ENCODE results near the gene MAGEL2.

The MAGEL2 gene

GRCh38 chr15:23642413-23643044, 5.1 kb downstream of the MAGEL2 start:
- Histone ChIP-seq H3K27me3 (peaks cover 10% of the 10 kb centered on the region), H3K4me1 (ENCODE audit: control insufficient read depth in 1 of 2, insufficient read depth in 1 of 2, low read depth in 1 of 2, low read length in 1 of 2) (no peaks in the 10 kb centered on the region), H3K9me3 (no peaks in the 10 kb centered on the region), H3K4me3 (ENCODE audit: low read depth in 1 of 2, low read length in 1 of 2) (no peak overlapping the region), H3K36me3 (no peaks in the 10 kb centered on the region), H3K27ac (no peak overlapping the region)
- TF ChIP-seq CTCF (IDR thresholded peaks at IDR 0.05): no peak

- no peaks in the 10 kb centered on the region for H3K9me3 ChIP-seq
- no peak for TF ChIP-seq CTCF (IDR thresholded peaks at IDR 0.05)
- no peak overlapping the region for H3K4me3 ChIP-seq (ENCODE audit: low read depth in 1 of 2, low read length in 1 of 2)
- no peaks in the 10 kb centered on the region for H3K36me3 ChIP-seq
- no peak overlapping the region for H3K27ac ChIP-seq
- peaks cover 3% of the 10 kb centered on the region for H3K27me3 ChIP-seq
- no peaks in the 10 kb centered on the region for H3K4me1 ChIP-seq (ENCODE audit: control insufficient read depth in 1 of 2, insufficient read depth in 1 of 2, low read depth in 1 of 2, low read length in 1 of 2)
Observed at GRCh38 chr15:23634181-23634580, 13.5 kb downstream of the MAGEL2 start.

GRCh38 chr15:23629234-23629805, 18.3 kb downstream of the MAGEL2 start:
- Histone ChIP-seq H3K27ac (no peak overlapping the region), H3K36me3 (no peaks in the 10 kb centered on the region), H3K9me3 (no peaks in the 10 kb centered on the region), H3K27me3 (peaks cover 9% of the 10 kb centered on the region), H3K4me3 (ENCODE audit: low read depth in 1 of 2, low read length in 1 of 2) (no peak overlapping the region), H3K4me1 (ENCODE audit: control insufficient read depth in 1 of 2, insufficient read depth in 1 of 2, low read depth in 1 of 2, low read length in 1 of 2) (no peaks in the 10 kb centered on the region)
- TF ChIP-seq CTCF (IDR thresholded peaks at IDR 0.05): no peak

- Histone ChIP-seq H3K4me1 (ENCODE audit: control insufficient read depth in 1 of 2, insufficient read depth in 1 of 2, low read depth in 1 of 2, low read length in 1 of 2) (no peaks in the 10 kb centered on the region), H3K9me3 (no peaks in the 10 kb centered on the region), H3K27me3 (peaks cover 9% of the 10 kb centered on the region), H3K4me3 (ENCODE audit: low read depth in 1 of 2, low read length in 1 of 2) (no peak overlapping the region), H3K27ac (no peak overlapping the region), H3K36me3 (no peaks in the 10 kb centered on the region)
- no peak for TF ChIP-seq CTCF (IDR thresholded peaks at IDR 0.05)
Observed at GRCh38 chr15:23628612-23629233, 18.9 kb downstream of the MAGEL2 start.

GRCh38 chr15:23616536-23616935, 31.1 kb downstream of the MAGEL2 start:
- H3K27ac ChIP-seq: no peak overlapping the region
- no peaks in the 10 kb centered on the region for H3K27me3 ChIP-seq
- H3K4me1 ChIP-seq (ENCODE audit: control insufficient read depth in 1 of 2, insufficient read depth in 1 of 2, low read depth in 1 of 2, low read length in 1 of 2): no peaks in the 10 kb centered on the region
- no peaks in the 10 kb centered on the region for H3K36me3 ChIP-seq
- TF ChIP-seq CTCF (IDR thresholded peaks at IDR 0.05): no peak
- H3K4me3 ChIP-seq (ENCODE audit: low read depth in 1 of 2, low read length in 1 of 2): no peak overlapping the region
- H3K9me3 ChIP-seq: no peaks in the 10 kb centered on the region

Data from neutrophil (primary cell).